Heart right ventricle (tissue), 16 donors: Measurements from ENCODE around the gene C11orf97. TPM values are rescaled to one million over a fixed set of nuclear protein-coding genes. Genes with fewer than 3 reads are reported as not detected.
A peak's percentile ranks its signal among the peaks of the same experiment; 100 is the strongest.

ENCODE experiments used
- ATAC-seq, 8 donors: fragments of 200-7000 bp; cut with Tn5 transposase; one replicate each; pipeline ENCODE4 v1.9.1; 2020; ENCODE audit warnings: mild to moderate bottlenecking in 8 of 8, moderate library complexity in 8 of 8, moderate number of reproducible peaks in 1 of 8
- DNase-seq, 2 donors: peaks; one replicate each; pipeline ENCODE4 v3.0.0-alpha.2; 2020
- H3K27ac ChIP-seq, 10 donors: fragments of 200-600 bp; sonication (generic) in 2 of 10; one replicate each; pipeline versions ENCODE4 v1.5.0 to v1.8.0; 2020 to 2022; ENCODE audit warnings: mild to moderate bottlenecking in 3 of 10
- H3K27me3 ChIP-seq, 7 donors: fragments of 200-600 bp; one replicate each; pipeline ENCODE4 v1.8.0; 2021 to 2022; ENCODE audit warnings: mild to moderate bottlenecking in 2 of 7
- H3K36me3 ChIP-seq, 9 donors: fragments of 200-600 bp; sonication (generic) in 1 of 9; one replicate each; pipeline versions ENCODE4 v1.5.0 to v1.8.0; 2020 to 2022; ENCODE audit warnings: mild to moderate bottlenecking in 2 of 9
- H3K4me1 ChIP-seq, 9 donors: fragments of 200-600 bp; sonication (generic) in 1 of 9; one replicate each; pipeline versions ENCODE4 v1.5.0 to v1.8.0; 2020 to 2022; ENCODE audit warnings: mild to moderate bottlenecking in 4 of 9
- H3K4me3 ChIP-seq, 10 donors: fragments of 200-600 bp; sonication (generic) in 2 of 10; one replicate each; pipeline versions ENCODE4 v1.5.0 to v1.8.0; 2020 to 2022; ENCODE audit warnings: mild to moderate bottlenecking in 7 of 10, moderate library complexity in 2 of 10
- H3K9me3 ChIP-seq, 11 donors: fragments of 200-600 bp in 10 of 11; sonication (generic) in 2 of 11; one replicate each; pipeline versions ENCODE4 v1.5.0 to v1.8.0; 2013 to 2022; ENCODE audit warnings: mild to moderate bottlenecking in 2 of 11, control low read depth in 1 of 11, moderate library complexity in 1 of 11
- WGBS, 2 donors: extraction: QIAGEN DNeasy Blood & Tissue Kit; methylation state at CpG; one replicate each; pipeline ENCODE4 v1.1.7; 2013; ENCODE audit warnings: inconsistent platforms in 1 of 2; 5-methylcytosine and 5-hydroxymethylcytosine counted together
- intact Hi-C, 10 donors: fragments of 100-400 bp; cut with DNase I; formaldehyde crosslinking; loops; one replicate each; pipeline versions ENCODE4 v1.11.1 to v1.14.2; 2022
- polyA plus RNA-seq, 2 donors: library from polyadenylated mRNA; stranded (reverse); fragments of 200-250 nt; gene quantifications; one replicate each; pipeline ENCODE4 v1.2.3, GENCODE V29; 2013
- total RNA-seq, 10 donors: library from RNA; stranded (reverse); fragmentation: NEBNext Ultra II Directional in 3 of 10; extraction: Animal tissue kit (Norgen Biotek cat#: 25700) in 3 of 10; gene quantifications; one replicate each; pipeline versions ENCODE4 v1.2.1 to v1.2.4, GENCODE V29; 2021 to 2023
- TF ChIP-seq, protein P1 (sequence below), 9 donors: fragments of 200-600 bp; sonication (generic) in 2 of 9; IDR thresholded peaks; one replicate each; pipeline versions ENCODE4 v1.5.0 to v1.8.0; 2021 to 2022; ENCODE audit warnings: antibody characterized with exemption in 9 of 9, mild to moderate bottlenecking in 5 of 9, moderate library complexity in 1 of 9
- donor health status: Arrhythmogenic right ventricular cardiomyopathy.
- donor health status: ischemic (EF 13 %, LVEDD 7.1; RV severe dilation, severe dysfunction).
- donor health status: healthy with polysubstance abuse.
- donor health status: DM: no; HTN: yes; CAD: no.
- donor health status: DM: no; HTN: no; CAD: no.
- donor health status: ischemic (EF 25% LVEDD 6.9; RV normal size, moderate dysfunction).
- donor health status: ischemic (EF 25% LVEDD 5.7; RV mildly dilated, moderate dysfunction).
- donor health status: healthy.
- donor health status: DM: yes; HTN: yes; CAD: no.
- donor health status: Ischemic cardiomyopathy.
- donor health status: ischemic (EF 35%, LVEDD 5.7; RV mildly dilated, moderate dysfunction).
- donor health status: nonischemic (EF 11% LVEDD 7.7; RV severe dilation, severe dysfunction).
- donor health status: DM: yes; HTN: yes; CAD: no.
- donor health status: PGD.
- donor health status: ischemic (EF 29% LVEDD 5.4; RV normal size, mild dysfunction).
- donor health status: nonischemic (EF 23%, LVEDD 6.1; RV moderate dilation, normal function).

C11orf97 gene
- total and polyA plus RNA-seq, 12 donors, result not detected

- no peak for DNase-seq
- Histone ChIP-seq H3K9me3 (no peaks in the 10 kb centered on the region), H3K27me3 (no peaks in the 10 kb centered on the region), H3K27ac (peak overlapping the region in 8 of 10 donors; percentile 5 to 55 (median 50)), H3K4me1 (peaks cover 0 to 35% (median 3%) of the 10 kb centered on the region in 9 donors), H3K4me3 (no peak overlapping the region), H3K36me3 (no peaks in the 10 kb centered on the region)
- TF ChIP-seq, protein P1, sequence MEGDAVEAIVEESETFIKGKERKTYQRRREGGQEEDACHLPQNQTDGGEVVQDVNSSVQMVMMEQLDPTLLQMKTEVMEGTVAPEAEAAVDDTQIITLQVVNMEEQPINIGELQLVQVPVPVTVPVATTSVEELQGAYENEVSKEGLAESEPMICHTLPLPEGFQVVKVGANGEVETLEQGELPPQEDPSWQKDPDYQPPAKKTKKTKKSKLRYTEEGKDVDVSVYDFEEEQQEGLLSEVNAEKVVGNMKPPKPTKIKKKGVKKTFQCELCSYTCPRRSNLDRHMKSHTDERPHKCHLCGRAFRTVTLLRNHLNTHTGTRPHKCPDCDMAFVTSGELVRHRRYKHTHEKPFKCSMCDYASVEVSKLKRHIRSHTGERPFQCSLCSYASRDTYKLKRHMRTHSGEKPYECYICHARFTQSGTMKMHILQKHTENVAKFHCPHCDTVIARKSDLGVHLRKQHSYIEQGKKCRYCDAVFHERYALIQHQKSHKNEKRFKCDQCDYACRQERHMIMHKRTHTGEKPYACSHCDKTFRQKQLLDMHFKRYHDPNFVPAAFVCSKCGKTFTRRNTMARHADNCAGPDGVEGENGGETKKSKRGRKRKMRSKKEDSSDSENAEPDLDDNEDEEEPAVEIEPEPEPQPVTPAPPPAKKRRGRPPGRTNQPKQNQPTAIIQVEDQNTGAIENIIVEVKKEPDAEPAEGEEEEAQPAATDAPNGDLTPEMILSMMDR (IDR thresholded peaks at IDR 0.05), result no peak
- intact Hi-C loops, result no loop called here
- peak in 6 of 8 donors; percentile 42 to 78 (median 52) for ATAC-seq
- WGBS, 2 donors, result 53 to 60% methylated on average over 6 of the region's 6 CpGs
These were observed 21.7 kb downstream of the C11orf97 start for GRCh38 chr11:94533696-94534630.

- Histone ChIP-seq H3K4me1 (peaks cover 0 to 35% (median 3%) of the 10 kb centered on the region in 9 donors), H3K27ac (no peak overlapping the region), H3K4me3 (no peak overlapping the region), H3K9me3 (no peaks in the 10 kb centered on the region), H3K36me3 (no peaks in the 10 kb centered on the region), H3K27me3 (no peaks in the 10 kb centered on the region)
- TF ChIP-seq, protein P1 (IDR thresholded peaks at IDR 0.05), result no peak
- intact Hi-C loops, result no loop called here
- ATAC-seq (peak in 1 of 8 donors; percentile 39), DNase-seq (no peak)
These were observed 24.1 kb downstream of the C11orf97 start for GRCh38 chr11:94536386-94536785.

GRCh38 chr11:94537031-94537600 lies 24.9 kb downstream of the C11orf97 start:
- Histone ChIP-seq H3K9me3 (no peaks in the 10 kb centered on the region), H3K27me3 (no peaks in the 10 kb centered on the region), H3K27ac (no peak overlapping the region), H3K4me3 (no peak overlapping the region), H3K36me3 (no peaks in the 10 kb centered on the region), H3K4me1 (peaks cover 0 to 35% (median 3%) of the 10 kb centered on the region in 9 donors)
- intact Hi-C loops, result no loop called here
- 59% methylated on average over 3 of the region's 3 CpGs for WGBS, 2 donors
- ATAC-seq (no peak), DNase-seq (no peak)
- TF ChIP-seq, protein P1 (IDR thresholded peaks at IDR 0.05), result no peak

GRCh38 chr11:94539420-94539819 lies 27.2 kb downstream of the C11orf97 start:
- no peaks in the 10 kb centered on the region for H3K9me3 ChIP-seq
- intact Hi-C loops, result no loop called here
- ATAC-seq (no peak), DNase-seq (no peak)
- no peaks in the 10 kb centered on the region for H3K36me3 ChIP-seq
- H3K4me3 ChIP-seq, result no peak overlapping the region
- H3K4me1 ChIP-seq, result peaks cover 0 to 31% (median 6%) of the 10 kb centered on the region in 9 donors
- 76 to 89% methylated on average over 1 of the region's 1 CpG for WGBS, 2 donors
- no peaks in the 10 kb centered on the region for H3K27me3 ChIP-seq
- TF ChIP-seq, protein P1 (IDR thresholded peaks at IDR 0.05), result no peak
- H3K27ac ChIP-seq, result no peak overlapping the region
